ENCODE measurements around the gene IDH3G. TPM values are rescaled to one million over a fixed set of nuclear protein-coding genes. Genes with fewer than 3 reads are reported as not detected.

IDH3G gene
- total and polyA plus RNA-seq, 9 donors, result 41.3 to 58.5 (median 53.7) TPM

GRCh38 chrX:153779891-153780677 lies 14.1 kb downstream of the IDH3G start:
- 73 to 79% (median 77%) methylated on average over 18 of the region's 18 CpGs for WGBS, 3 donors
- H3K27me3 ChIP-seq, result no peaks in the 10 kb centered on the region
- no peak overlapping the region for H3K27ac ChIP-seq
- H3K9me3 ChIP-seq, result no peaks in the 10 kb centered on the region
- intact Hi-C loops (cut with DNase I), result no loop called here
- no peaks in the 10 kb centered on the region for H3K4me1 ChIP-seq (ENCODE audit: insufficient read depth)
- no peak for DNase-seq
- H3K4me3 ChIP-seq, result no peak overlapping the region
- TF ChIP-seq, protein P1, sequence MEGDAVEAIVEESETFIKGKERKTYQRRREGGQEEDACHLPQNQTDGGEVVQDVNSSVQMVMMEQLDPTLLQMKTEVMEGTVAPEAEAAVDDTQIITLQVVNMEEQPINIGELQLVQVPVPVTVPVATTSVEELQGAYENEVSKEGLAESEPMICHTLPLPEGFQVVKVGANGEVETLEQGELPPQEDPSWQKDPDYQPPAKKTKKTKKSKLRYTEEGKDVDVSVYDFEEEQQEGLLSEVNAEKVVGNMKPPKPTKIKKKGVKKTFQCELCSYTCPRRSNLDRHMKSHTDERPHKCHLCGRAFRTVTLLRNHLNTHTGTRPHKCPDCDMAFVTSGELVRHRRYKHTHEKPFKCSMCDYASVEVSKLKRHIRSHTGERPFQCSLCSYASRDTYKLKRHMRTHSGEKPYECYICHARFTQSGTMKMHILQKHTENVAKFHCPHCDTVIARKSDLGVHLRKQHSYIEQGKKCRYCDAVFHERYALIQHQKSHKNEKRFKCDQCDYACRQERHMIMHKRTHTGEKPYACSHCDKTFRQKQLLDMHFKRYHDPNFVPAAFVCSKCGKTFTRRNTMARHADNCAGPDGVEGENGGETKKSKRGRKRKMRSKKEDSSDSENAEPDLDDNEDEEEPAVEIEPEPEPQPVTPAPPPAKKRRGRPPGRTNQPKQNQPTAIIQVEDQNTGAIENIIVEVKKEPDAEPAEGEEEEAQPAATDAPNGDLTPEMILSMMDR (IDR thresholded peaks at IDR 0.05), result no peak
- TF ChIP-seq EP300 (IDR thresholded peaks at IDR 0.05) (no peak), POLR2A (IDR thresholded peaks at IDR 0.05) (no peak)
- H3K36me3 ChIP-seq, result no peaks in the 10 kb centered on the region

DNA sequence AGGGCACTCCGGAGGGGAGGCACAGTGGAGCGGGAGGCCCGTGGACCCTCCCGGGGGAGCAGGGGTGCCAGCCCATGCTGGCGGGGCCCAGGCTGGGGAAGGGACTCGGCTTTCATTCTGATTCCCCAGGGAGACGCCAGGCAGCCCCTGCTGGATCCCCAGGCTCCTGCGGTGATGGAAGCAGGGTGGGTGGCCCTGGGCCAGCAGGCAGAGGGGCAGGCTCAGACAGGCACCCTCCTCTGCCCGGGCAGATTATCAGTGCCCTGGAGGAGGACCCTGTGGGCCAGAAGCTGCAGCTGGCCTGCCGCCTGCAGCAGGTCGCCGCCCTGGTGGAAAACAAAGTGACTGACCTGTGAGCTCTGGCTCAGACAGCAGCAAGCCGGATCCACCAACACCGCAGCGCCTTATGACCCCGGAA lies 15.5 kb downstream of the IDH3G start:
- H3K9me3 ChIP-seq, result no peaks in the 10 kb centered on the region
- intact Hi-C loops (cut with DNase I), result no loop called here
- WGBS, 3 donors, result 67 to 73% (median 71%) methylated on average over 15 to 16 of the region's 16 CpGs
- TF ChIP-seq EP300 (IDR thresholded peaks at IDR 0.05) (no peak), POLR2A (IDR thresholded peaks at IDR 0.05) (no peak)
- TF ChIP-seq, protein P1 (IDR thresholded peaks at IDR 0.05), result no peak
- H3K27ac ChIP-seq, result no peak overlapping the region
- H3K4me3 ChIP-seq, result no peak overlapping the region
- no peaks in the 10 kb centered on the region for H3K36me3 ChIP-seq
- no peaks in the 10 kb centered on the region for H3K4me1 ChIP-seq (ENCODE audit: insufficient read depth)
- H3K27me3 ChIP-seq, result no peaks in the 10 kb centered on the region
- DNase-seq, result no peak

DNA sequence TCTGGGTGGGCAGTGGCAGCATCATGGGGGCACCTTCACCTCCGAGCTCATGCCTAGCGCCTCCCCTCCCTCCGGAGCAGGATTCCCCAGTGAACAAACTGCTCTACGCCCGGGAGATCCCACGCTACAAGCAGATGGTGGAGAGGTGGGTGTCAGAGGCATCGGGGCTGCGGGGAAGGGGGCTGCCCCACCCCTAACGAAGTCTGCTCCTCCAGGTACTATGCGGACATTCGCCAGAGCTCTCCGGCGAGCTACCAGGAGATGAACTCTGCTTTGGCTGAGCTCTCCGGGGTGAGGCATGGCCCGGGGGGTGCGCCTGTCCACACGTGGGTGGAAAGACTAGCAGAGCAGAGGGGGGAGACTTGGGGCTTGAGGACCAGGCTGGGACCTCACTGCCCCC lies 16.0 kb downstream of the IDH3G start:
- no peaks in the 10 kb centered on the region for H3K27me3 ChIP-seq
- no peaks in the 10 kb centered on the region for H3K36me3 ChIP-seq
- intact Hi-C loops (cut with DNase I), result no loop called here
- no peak overlapping the region for H3K4me3 ChIP-seq
- H3K27ac ChIP-seq, result no peak overlapping the region
- 50 to 73% (median 56%) methylated on average over 16 to 17 of the region's 17 CpGs for WGBS, 3 donors
- peak in 1 of 5 donors; percentile 19 for DNase-seq
- TF ChIP-seq POLR2A (IDR thresholded peaks at IDR 0.05) (no peak), EP300 (IDR thresholded peaks at IDR 0.05) (no peak)
- TF ChIP-seq, protein P1 (IDR thresholded peaks at IDR 0.05), result no peak
- H3K9me3 ChIP-seq, result no peaks in the 10 kb centered on the region
- H3K4me1 ChIP-seq (ENCODE audit: insufficient read depth), result no peaks in the 10 kb centered on the region

DNA sequence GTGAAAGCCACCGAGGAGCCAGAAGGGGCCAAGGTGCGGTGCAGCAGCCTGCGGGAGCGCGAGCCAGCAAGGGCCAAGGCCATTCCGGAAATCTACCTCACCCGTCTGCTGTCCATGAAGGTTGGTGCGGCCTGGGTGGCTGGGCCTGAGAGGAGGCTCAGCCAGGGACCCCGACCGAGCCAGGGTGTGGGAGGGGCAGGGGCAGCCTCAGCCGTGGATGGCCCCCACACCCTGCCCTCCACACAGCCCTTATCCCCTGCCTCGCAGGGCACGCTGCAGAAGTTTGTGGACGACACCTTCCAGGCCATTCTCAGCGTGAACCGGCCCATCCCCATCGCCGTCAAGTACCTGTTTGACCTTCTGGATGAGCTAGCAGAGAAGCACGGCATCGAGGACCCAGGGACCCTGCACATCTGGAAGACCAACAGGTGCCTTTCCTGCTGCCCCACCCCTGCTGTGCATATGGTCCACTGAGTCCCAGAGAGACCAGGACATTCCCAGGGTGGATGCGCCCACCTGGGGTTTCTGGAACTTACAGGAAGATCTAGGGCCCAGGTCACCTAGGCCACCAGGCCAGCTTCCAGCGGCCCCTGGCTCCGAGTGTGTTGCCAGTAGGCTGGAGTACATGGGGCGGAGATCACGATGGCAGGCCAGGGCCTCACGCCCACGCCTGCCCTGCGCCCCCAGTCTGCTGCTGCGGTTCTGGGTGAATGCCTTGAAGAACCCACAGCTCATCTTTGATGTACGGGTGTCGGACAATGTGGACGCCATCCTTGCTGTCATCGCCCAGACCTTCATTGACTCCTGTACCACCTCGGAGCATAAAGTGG lies 16.7 kb downstream of the IDH3G start:
- intact Hi-C loops (cut with DNase I), result no loop called here
- 82 to 91% (median 84%) methylated on average over 34 of the region's 34 CpGs for WGBS, 3 donors

More for the DNA sequence above, 16.7 kb downstream of the IDH3G start:
- Histone ChIP-seq H3K4me3 (no peak overlapping the region), H3K27ac (no peak overlapping the region), H3K4me1 (ENCODE audit: insufficient read depth) (no peaks in the 10 kb centered on the region), H3K27me3 (no peaks in the 10 kb centered on the region), H3K9me3 (no peaks in the 10 kb centered on the region), H3K36me3 (no peaks in the 10 kb centered on the region)
- peak in 2 of 5 donors; percentile 11 to 12 for DNase-seq
- TF ChIP-seq, protein P1 (IDR thresholded peaks at IDR 0.05), result no peak
- TF ChIP-seq EP300 (IDR thresholded peaks at IDR 0.05) (no peak), POLR2A (IDR thresholded peaks at IDR 0.05) (no peak)
